K562 (cell line): ENCODE measurements around the gene LUZP1. TPM values are rescaled to one million over a fixed set of nuclear protein-coding genes. Genes with fewer than 3 reads are reported as not detected.

Experiments used
- ADNP ChIP-seq: fragments of 200-800 bp; sonication (Bioruptor generic); IDR thresholded peaks from 2 replicates; pipeline ENCODE4 v1.6.1; 2016; ENCODE audit warnings: missing genetic modification characterization, missing compliant biosample characterization
- MXI1 ChIP-seq: IDR thresholded peaks from 2 replicates; pipeline ENCODE4 v1.6.1; 2011; ENCODE audit warnings: low read depth, mild to moderate bottlenecking, improper control_type of control experiment, low read length
- NR2C2 ChIP-seq, 2 experiments: fragments of 200-800 bp in 1 of 2; sonication (Bioruptor generic) in 1 of 2; sonication (generic) in 1 of 2; formaldehyde crosslinking in 1 of 2; IDR thresholded peaks; 2 replicates each; pipeline versions ENCODE4 v1.6.1 to v1.8.0; 2016 to 2022; ENCODE audit warnings: mild to moderate bottlenecking in 1 of 2, missing compliant biosample characterization in 1 of 2, missing genetic modification characterization in 1 of 2, missing genetic modification reagents in 1 of 2
- ZFX ChIP-seq: sonication (generic); formaldehyde crosslinking; IDR thresholded peaks from 2 replicates; pipeline ENCODE4 v1.8.0; 2022; ENCODE audit warnings: mild to moderate bottlenecking, missing genetic modification reagents, moderate library complexity
- ZNF12 ChIP-seq: sonication (generic); formaldehyde crosslinking; IDR thresholded peaks from 2 replicates; pipeline ENCODE4 v1.4.0; 2020; ENCODE audit warnings: mild to moderate bottlenecking, missing genetic modification reagents
- polyA plus RNA-seq, 8 experiments: library from polyadenylated mRNA; depleted of rRNA in 4 of 8; stranded (reverse) in 5 of 8; unstranded in 3 of 8; fragments of >200 nt; fragmentation: Nextera tagmentation in 2 of 8; fragmentation: Illumina TruSeq in 1 of 8; extraction: Ambion mirVana in 2 of 8; extraction: Trizol in 1 of 8; gene quantifications; 2 replicates each; pipeline versions ENCODE4 v1.2.1 to v1.2.3, GENCODE V29; 2011 to 2014; ENCODE audit warnings: inconsistent platforms in 1 of 8, missing spikeins in 1 of 8
- total RNA-seq, 7 experiments: library from RNA; depleted of rRNA in 6 of 7; stranded (reverse); fragments of >200 nt in 6 of 7; fragmentation: Illumina TruSeq in 2 of 7; extraction: Trizol in 2 of 7; gene quantifications; 2 replicates each; pipeline versions ENCODE4 v1.2.1 to v1.2.3, GENCODE V29; 2011 to 2021; ENCODE audit warnings: low replicate concordance in 1 of 7
- TF ChIP-seq, protein P1 (sequence below), 2 experiments: IDR thresholded peaks; 2 replicates each; pipeline ENCODE4 v1.6.1; 2012; ENCODE audit warnings: improper control_type of control experiment in 2 of 2, low read depth in 2 of 2, low read length in 2 of 2, borderline replicate concordance in 1 of 2
- TF ChIP-seq, protein P2 (sequence below): IDR thresholded peaks from 2 replicates; pipeline ENCODE4 v1.6.1; 2014; ENCODE audit warnings: antibody characterized with exemption
- TF ChIP-seq, protein P3 (sequence below): IDR thresholded peaks from 2 replicates; pipeline ENCODE4 v1.6.1; 2011; ENCODE audit warnings: borderline replicate concordance, low read depth, mild to moderate bottlenecking, moderate library complexity, low read length; ENCODE audit not compliant: insufficient read depth, poor library complexity, severe bottlenecking

LUZP1 gene
- total and polyA plus RNA-seq, 9 of the 15 experiments (the other 6 are each of a cell fraction or from before 2014, with no cell fraction given): 6.5 to 19.1 (median 12.4) TPM

DNA sequence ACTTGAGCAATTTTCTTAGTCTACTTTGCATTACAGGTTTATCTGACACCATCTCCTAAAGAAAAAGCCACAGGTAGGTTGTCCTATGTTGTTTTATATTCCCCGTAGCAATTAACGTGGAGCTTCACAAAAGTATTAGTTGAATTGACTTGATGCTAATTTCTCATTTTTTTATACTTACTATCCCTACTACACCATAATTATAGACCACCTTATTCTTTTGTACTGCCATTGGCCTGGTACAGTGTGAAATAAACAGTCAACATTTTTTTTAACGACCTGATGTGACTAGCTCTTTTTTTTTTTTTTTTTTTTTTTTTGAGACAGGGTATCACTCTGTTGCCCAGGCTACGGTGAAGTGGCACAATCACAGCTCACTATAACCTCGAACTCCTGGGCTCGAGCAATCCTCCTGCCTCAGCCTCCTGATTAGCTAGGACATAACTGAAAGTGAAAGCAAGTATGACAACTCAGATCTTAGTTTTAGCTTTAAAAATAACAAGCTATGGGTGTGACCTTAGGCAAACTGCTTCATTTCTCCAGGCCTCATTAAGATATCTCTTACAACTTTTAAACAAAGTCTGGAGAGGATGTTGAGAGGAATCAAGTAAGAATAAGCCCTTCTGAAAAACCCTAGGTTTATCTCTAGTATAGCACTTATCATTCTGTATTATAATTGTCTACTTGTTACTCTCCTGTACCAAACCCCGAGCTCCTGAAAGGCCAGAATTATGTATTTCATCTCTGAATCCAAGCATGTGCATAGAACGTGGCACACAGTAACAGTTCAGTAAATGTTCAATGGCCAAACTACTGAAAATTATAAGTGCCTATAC, 49.5 kb downstream of the LUZP1 start (continued):
- TF ChIP-seq, protein P1, sequence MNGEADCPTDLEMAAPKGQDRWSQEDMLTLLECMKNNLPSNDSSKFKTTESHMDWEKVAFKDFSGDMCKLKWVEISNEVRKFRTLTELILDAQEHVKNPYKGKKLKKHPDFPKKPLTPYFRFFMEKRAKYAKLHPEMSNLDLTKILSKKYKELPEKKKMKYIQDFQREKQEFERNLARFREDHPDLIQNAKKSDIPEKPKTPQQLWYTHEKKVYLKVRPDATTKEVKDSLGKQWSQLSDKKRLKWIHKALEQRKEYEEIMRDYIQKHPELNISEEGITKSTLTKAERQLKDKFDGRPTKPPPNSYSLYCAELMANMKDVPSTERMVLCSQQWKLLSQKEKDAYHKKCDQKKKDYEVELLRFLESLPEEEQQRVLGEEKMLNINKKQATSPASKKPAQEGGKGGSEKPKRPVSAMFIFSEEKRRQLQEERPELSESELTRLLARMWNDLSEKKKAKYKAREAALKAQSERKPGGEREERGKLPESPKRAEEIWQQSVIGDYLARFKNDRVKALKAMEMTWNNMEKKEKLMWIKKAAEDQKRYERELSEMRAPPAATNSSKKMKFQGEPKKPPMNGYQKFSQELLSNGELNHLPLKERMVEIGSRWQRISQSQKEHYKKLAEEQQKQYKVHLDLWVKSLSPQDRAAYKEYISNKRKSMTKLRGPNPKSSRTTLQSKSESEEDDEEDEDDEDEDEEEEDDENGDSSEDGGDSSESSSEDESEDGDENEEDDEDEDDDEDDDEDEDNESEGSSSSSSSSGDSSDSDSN (IDR thresholded peaks at IDR 0.05; ENCODE audit: borderline replicate concordance in 1 of 2, low read depth in 2 of 2, low read length in 2 of 2): no peak
- TF ChIP-seq, protein P2, sequence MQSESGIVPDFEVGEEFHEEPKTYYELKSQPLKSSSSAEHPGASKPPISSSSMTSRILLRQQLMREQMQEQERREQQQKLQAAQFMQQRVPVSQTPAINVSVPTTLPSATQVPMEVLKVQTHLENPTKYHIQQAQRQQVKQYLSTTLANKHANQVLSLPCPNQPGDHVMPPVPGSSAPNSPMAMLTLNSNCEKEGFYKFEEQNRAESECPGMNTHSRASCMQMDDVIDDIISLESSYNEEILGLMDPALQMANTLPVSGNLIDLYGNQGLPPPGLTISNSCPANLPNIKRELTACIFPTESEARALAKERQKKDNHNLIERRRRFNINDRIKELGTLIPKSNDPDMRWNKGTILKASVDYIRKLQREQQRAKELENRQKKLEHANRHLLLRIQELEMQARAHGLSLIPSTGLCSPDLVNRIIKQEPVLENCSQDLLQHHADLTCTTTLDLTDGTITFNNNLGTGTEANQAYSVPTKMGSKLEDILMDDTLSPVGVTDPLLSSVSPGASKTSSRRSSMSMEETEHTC: no peak
- TF ChIP-seq ADNP (tag): peak; percentile 76
- peak; percentile 60; the same call in 1 of the 2 replicates for TF ChIP-seq ZFX (CRISPR knock-in tag)
- TF ChIP-seq NR2C2 (CRISPR knock-in tag; IDR thresholded peaks at IDR 0.05): no peak
- peak; percentile 60; the same call in 1 of the 2 replicates for TF ChIP-seq NR2C2 (tag; IDR thresholded peaks at IDR 0.05)
- no peak for TF ChIP-seq ZNF12
- TF ChIP-seq MXI1: no peak
- TF ChIP-seq, protein P3, sequence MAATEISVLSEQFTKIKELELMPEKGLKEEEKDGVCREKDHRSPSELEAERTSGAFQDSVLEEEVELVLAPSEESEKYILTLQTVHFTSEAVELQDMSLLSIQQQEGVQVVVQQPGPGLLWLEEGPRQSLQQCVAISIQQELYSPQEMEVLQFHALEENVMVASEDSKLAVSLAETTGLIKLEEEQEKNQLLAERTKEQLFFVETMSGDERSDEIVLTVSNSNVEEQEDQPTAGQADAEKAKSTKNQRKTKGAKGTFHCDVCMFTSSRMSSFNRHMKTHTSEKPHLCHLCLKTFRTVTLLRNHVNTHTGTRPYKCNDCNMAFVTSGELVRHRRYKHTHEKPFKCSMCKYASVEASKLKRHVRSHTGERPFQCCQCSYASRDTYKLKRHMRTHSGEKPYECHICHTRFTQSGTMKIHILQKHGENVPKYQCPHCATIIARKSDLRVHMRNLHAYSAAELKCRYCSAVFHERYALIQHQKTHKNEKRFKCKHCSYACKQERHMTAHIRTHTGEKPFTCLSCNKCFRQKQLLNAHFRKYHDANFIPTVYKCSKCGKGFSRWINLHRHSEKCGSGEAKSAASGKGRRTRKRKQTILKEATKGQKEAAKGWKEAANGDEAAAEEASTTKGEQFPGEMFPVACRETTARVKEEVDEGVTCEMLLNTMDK: no peak
